ENCODE data around the gene ENTPD2. TPM values are rescaled to one million over a fixed set of nuclear protein-coding genes. Genes with fewer than 3 reads are reported as not detected.

The ENTPD2 gene
- total and polyA plus RNA-seq, 2 donors (not counting 3 experiments of a cell fraction or from before 2014, with no cell fraction given), result not detected

- H3K9me1 ChIP-seq (replicated peaks; ENCODE audit: control insufficient read depth, extremely low read depth, insufficient read depth, low read length), result no peaks in the 10 kb centered on the region
- H3K4me3 ChIP-seq (replicated peaks in 1 of 3; ENCODE audit: insufficient read depth in 1 of 3, low read depth in 1 of 3, low read length in 3 of 3), result no peak overlapping the region
- peaks cover 25% of the 10 kb centered on the region for H3K79me2 ChIP-seq (ENCODE audit: control insufficient read depth, insufficient read depth, low read length)
- dilution Hi-C loops (cut with MboI; ENCODE audit: extremely low pct_ligation_motif_present, low sequenced_read_pairs) (no loop called here), intact Hi-C loops (cut with micrococcal nuclease) (no loop called here)
- no peak overlapping the region for H3K9ac ChIP-seq (replicated peaks; ENCODE audit: extremely low read depth, insufficient read depth, low read length)
- FAIRE-seq (no peak), DNase-seq (ENCODE audit: low read depth, low spot score) (no peak)
- H4K20me1 ChIP-seq (replicated peaks; ENCODE audit: control insufficient read depth, extremely low read depth, insufficient read depth, low read length), result no peaks in the 10 kb centered on the region
- H3K27me3 ChIP-seq (ENCODE audit: control insufficient read depth in 2 of 2, insufficient read depth in 2 of 2, low read length in 2 of 2), result no peaks in the 10 kb centered on the region
- ChIA-PET POLR2A (no interaction called here), CTCF (interaction anchor here (2.6 kb wide), 1 partner anchor 11 kb away, joined by 9 read pairs; no protein-coding TSS in a partner anchor)
- H3K9me3 ChIP-seq (replicated peaks; ENCODE audit: control insufficient read depth, insufficient read depth, low read length), result no peaks in the 10 kb centered on the region
- TF ChIP-seq JUN (IDR thresholded peaks at IDR 0.05; ENCODE audit: borderline replicate concordance, insufficient read depth, insufficient read length, low read depth), result no peak
- TF ChIP-seq, protein P1, sequence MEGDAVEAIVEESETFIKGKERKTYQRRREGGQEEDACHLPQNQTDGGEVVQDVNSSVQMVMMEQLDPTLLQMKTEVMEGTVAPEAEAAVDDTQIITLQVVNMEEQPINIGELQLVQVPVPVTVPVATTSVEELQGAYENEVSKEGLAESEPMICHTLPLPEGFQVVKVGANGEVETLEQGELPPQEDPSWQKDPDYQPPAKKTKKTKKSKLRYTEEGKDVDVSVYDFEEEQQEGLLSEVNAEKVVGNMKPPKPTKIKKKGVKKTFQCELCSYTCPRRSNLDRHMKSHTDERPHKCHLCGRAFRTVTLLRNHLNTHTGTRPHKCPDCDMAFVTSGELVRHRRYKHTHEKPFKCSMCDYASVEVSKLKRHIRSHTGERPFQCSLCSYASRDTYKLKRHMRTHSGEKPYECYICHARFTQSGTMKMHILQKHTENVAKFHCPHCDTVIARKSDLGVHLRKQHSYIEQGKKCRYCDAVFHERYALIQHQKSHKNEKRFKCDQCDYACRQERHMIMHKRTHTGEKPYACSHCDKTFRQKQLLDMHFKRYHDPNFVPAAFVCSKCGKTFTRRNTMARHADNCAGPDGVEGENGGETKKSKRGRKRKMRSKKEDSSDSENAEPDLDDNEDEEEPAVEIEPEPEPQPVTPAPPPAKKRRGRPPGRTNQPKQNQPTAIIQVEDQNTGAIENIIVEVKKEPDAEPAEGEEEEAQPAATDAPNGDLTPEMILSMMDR (IDR thresholded peaks at IDR 0.05; ENCODE audit: extremely low read depth in 1 of 2, insufficient read depth in 1 of 2, low read depth in 1 of 2, low read length in 2 of 2), result no peak
- no peak for TF ChIP-seq MYC (IDR thresholded peaks at IDR 0.05; ENCODE audit: low read depth, low read length)
- no peak for TF ChIP-seq GATA2 (IDR thresholded peaks at IDR 0.05; ENCODE audit: insufficient read depth, insufficient read length, low read depth, low read length)
- no peak for TF ChIP-seq EZH2 (IDR thresholded peaks at IDR 0.05; ENCODE audit: borderline replicate concordance, low read depth, low read length, severe bottlenecking)
- TF ChIP-seq, protein P2, sequence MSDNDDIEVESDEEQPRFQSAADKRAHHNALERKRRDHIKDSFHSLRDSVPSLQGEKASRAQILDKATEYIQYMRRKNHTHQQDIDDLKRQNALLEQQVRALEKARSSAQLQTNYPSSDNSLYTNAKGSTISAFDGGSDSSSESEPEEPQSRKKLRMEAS (IDR thresholded peaks at IDR 0.05; ENCODE audit: insufficient read depth, insufficient read length), result no peak
- TF ChIP-seq POLR2AphosphoS5 (IDR thresholded peaks at IDR 0.05; ENCODE audit: insufficient read depth, low read depth, low read length), result no peak
- TF ChIP-seq FOS (IDR thresholded peaks at IDR 0.05; ENCODE audit: borderline replicate concordance, insufficient read depth, low read length), result no peak
- TF ChIP-seq POLR2A (IDR thresholded peaks at IDR 0.05; ENCODE audit: low read depth, low read length), result no peak
- TSS peak; percentile 75 for BruUV-seq (replicated peaks)
- H3K4me1 ChIP-seq (ENCODE audit: control insufficient read depth, extremely low read depth, insufficient read depth, low read length), result peaks cover 32% of the 10 kb centered on the region
- H3K4me2 ChIP-seq (ENCODE audit: insufficient read depth, low read length), result no peak overlapping the region
- H2AFZ ChIP-seq (ENCODE audit: low read depth, low read length), result no peak overlapping the region
- no peak overlapping the region for H3K27ac ChIP-seq (ENCODE audit: insufficient read depth, low read depth, low read length)
- peaks cover 0 to 17% of the 10 kb centered on the region in 2 experiments for H3K36me3 ChIP-seq (ENCODE audit: control insufficient read depth in 2 of 2, extremely low read depth in 1 of 2, insufficient read depth in 2 of 2, low read length in 2 of 2)
Observed at GRCh38 chr9:137039611-137040366, 14.1 kb downstream of the ENTPD2 start.
